ENCODE measurements around the gene RIGI.
"Not testable (repeated sequence)": the region's sequence is repeated elsewhere in the genome, so short reads cannot be mapped to it uniquely, and the experiment has no call there.

Gene RIGI

DNA sequence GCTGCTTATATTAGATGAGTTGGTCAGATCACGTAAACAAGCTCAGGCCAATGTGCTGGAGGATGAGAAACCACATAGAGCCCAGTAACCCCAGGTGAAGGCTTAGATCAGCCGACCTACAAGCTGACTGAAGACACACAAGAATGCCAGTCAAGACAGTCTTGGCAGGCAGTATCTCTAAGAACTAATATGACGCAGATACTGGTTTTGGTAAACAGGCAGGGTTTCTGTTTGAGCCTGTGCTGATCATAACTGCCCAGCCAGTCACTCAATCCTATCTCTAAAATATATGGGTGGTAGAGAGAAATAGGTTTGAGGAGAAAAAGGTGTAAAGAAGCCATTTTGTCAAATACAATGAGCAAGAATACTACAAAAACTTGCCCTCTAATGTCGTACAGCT is 7.8 kb upstream of the RIGI start:
- in situ Hi-C loops (cut with MboI; ENCODE audit: low sequenced_read_pairs), result no loop called here

DNA sequence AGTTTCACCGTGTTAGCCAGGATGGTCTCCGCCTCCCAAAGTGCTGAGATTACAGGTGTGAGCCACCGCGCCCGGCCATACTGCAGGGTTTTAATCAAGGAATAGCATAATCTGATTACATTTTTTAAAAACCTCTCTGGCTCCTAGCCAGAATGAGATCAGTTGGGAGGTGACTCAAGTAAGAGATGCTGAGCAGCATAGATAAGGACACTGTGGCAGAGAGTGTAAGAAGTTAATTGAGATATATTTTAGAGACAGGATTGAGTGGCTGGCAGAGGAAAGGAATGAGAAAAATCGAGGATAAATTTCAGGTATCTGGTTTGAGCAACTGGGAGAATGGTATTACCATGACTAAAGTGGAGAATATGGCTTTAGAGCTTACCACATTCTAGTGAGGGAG is 7.3 kb upstream of the RIGI start:
- in situ Hi-C loops (cut with MboI; ENCODE audit: low sequenced_read_pairs), result no loop called here

DNA sequence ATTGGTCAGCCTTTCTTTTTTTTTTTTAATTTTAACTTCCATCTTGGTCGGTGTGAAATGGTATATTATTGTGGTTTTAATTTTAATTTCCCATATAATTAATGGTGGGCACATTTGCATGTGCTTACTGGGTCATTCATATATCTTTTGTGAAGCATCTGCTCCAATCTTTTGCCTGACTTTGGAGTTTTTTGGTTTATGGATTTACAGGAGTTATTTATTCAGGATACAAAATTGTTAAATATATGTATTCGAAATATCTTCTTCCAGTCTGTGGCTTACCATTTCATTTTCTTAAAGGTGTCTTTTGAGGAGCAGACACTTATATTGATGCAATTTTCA is 682 bp upstream of the RIGI start:
- in situ Hi-C loops (cut with MboI; ENCODE audit: low sequenced_read_pairs), result no loop called here

DNA sequence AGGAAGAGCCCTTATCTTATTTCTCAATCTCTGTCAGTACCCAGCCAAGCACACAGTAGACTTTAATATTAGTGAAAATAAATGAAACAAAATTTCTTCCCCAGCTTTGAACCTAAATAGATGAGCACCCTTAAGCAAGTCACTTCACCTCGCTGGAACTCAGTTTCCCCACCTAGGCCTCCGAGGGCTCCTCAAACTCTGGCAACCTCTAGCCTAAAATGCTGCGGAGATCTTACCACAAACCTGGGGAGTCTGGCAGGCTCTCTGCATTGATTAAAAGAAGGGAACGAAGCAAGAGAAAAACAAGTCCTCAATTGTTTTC is 326 bp downstream of the RIGI start:
- in situ Hi-C loops (cut with MboI; ENCODE audit: low sequenced_read_pairs), result no loop called here

DNA sequence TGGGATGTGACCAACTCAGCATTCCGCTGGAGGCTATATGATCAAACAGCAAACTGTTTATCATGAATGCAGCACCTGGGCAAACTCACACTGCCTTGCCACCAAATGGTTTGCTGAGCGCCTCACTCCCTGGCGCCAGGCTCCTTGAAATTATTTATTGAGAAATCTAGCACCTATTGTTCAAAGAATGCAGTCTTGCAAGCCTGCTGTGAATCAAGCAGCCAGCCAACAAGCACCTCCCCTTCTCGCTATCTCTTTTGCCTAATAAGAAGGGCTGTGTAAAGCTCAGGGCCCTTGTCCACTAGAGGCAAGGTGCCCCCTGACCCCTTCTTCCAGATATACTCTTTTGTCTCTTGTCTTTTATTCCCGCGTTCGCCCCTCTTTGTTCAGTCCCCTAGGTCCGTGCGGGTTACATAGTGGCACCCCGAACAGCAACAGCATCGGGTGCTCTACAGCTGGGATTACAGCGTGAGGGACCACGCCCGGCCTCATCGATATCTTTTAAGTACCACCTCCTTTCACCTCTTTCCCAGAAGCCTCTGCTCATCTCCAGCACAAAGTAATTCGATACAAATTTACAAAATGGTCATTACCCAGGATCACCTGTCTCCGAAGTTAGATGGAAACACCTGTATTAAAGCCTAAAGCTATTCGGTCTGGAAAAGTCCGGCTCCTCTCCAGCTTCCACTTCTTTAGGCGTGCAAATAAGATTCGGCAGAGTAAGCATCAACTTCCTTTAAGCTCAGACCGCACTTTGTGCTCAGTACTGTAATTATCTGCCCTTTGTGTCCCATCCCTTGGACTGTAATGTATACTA is 896 bp downstream of the RIGI start:
- in situ Hi-C loops (cut with MboI; ENCODE audit: low sequenced_read_pairs), result no loop called here

DNA sequence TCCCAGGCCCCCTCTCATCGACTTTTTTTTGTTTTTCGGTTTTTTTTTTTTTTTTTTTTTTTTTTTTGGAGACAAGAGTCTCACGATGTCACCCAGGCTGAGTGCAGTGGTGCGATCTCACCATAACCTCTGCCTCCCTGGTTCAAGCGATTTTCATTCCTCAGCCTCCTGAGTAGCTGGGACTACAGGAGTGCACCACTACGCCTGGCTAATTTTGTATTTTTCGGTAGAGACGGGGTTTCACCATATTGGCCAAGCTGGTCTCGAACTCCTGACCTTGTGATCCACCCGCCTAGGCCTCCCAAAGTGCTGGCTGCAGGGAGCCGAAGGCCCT is 1.5 kb downstream of the RIGI start:
- in situ Hi-C loops (cut with MboI; ENCODE audit: low sequenced_read_pairs), result not testable (repeated sequence)

DNA sequence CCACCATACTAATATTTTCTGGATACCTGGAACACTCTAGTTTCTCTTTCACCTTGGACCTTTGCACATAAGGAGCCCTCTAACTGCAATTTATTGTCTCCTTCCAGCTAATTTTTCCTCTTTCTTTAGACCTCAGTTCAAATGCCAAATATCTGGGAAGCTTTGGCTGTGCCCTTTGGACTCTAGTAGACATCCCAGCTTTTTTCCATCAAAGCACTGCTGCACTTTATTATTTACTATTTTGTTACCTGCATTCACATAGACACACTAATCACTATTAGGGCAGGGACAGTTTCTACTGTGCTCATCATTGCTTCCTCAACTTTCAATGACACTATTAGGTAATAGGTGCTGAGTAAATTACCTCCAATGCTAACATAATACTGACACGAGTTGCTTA is 2.1 kb downstream of the RIGI start:
- in situ Hi-C loops (cut with MboI; ENCODE audit: low sequenced_read_pairs), result no loop called here

DNA sequence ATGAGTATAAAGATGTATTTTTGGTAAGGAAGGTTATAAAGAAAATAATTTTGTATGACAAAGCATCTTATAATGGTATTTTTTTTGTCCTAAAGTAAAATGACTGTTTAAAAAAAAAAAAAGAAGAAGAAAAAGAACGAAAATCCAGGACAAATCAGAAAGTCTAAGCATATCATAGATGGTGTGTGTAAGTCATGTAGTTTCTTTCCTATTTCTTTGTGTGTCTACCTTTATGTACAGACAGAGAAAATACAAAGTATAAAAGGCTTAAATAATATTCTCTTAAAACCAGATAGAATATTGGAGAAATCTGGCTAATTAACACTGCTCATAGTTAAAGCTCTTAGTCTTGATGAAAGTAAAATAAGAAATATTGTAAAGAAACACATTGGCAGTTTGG is 7.7 kb downstream of the RIGI start:
- in situ Hi-C loops (cut with MboI; ENCODE audit: low sequenced_read_pairs), result no loop called here

DNA sequence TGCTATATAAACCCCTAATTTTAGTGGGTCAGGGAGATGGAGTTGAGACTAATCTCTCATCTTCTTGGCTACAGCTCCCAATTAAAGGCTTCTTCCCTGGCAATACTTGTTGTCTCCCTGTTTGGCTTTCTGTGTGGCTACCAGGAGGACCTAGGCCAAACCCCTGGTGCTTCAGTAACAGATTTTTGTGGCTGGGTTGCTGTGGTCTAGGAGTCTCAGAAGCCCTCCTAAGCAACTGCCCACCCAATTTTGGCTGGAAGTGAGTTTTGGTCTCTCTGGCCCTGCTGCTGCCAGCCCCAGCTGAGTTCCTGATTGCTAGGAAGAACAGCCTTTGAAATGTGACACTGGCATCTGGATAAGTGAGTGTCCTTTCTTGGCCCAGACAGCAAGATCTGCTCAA is 9.8 kb downstream of the RIGI start:
- in situ Hi-C loops (cut with MboI; ENCODE audit: low sequenced_read_pairs), result no loop called here

DNA sequence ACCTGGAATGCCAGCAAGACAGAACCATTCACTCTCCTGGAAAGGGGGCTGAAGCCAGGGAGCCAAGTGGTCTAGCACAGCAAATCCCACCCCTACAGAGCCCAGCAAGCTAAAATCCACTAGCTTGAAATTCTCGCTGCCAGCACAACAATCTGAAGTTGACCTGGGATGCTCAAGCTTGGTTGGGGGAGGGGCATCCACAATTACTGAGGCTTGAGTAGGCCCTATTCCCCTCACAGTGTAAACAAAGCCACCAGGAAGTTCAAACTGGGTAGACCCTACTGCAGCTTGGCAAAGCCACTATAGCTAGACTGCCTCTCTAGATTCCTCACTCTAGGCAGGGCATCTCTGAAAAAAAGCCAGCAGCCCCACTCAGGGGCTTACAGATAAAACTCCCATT is 17.3 kb downstream of the RIGI start:
- in situ Hi-C loops (cut with MboI; ENCODE audit: low sequenced_read_pairs), result no loop called here

DNA sequence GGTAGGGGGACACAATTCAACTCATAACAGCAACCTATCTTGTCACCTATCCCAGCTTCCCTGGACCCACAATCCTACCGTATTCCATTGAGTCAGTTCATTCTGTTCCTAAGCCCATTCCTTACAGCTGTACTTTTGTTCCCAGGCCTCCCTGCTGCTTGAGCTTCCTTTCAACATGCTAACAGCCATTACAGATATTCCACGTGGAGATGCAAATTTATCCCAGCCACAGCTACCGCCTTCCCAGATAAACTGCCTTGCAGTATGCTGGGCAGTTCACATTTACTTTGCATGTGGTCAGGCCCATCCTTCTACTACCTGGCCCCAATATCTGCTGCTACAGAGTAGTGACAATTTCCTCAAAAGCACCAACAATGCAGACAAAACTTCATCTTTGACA is 23.0 kb downstream of the RIGI start:
- in situ Hi-C loops (cut with MboI; ENCODE audit: low sequenced_read_pairs), result no loop called here

DNA sequence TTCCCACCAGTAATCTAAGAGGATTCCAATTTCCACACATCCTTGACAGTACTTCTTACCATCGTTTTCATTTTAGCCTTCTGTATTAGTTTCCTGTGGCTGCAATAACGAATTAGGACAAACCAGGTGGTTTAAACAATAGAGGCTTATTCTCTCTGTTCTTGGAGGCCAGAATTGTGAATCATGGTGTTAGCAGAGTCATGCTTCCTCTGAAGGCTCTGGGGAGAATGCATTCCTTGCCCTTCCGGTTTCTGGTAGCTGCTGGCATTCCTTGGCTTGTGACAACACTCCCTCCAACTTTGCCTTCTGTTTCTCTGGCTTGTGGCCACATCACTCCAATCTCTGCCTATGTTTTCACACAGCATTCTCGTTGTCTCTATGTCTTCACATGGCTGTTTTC is 23.5 kb downstream of the RIGI start:
- in situ Hi-C loops (cut with MboI; ENCODE audit: low sequenced_read_pairs), result no loop called here

DNA sequence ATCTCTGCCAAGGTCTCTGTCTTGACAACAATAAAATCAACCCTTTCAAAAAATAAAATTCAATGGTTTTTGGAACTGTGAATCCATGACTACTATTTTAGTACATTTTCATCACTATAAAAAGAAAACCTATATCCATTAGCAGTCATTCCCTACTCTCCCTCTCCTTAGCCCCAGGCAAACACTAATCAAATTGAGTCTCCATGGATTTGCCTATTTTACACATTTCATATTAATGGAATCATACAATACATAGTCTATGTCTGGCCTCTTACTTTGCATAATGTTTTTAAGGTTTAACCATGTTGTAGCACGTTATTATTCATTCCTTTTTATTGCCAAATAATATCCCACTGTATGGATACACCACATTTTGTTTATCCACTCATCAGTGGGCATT is 24.1 kb downstream of the RIGI start:
- in situ Hi-C loops (cut with MboI; ENCODE audit: low sequenced_read_pairs), result no loop called here

DNA sequence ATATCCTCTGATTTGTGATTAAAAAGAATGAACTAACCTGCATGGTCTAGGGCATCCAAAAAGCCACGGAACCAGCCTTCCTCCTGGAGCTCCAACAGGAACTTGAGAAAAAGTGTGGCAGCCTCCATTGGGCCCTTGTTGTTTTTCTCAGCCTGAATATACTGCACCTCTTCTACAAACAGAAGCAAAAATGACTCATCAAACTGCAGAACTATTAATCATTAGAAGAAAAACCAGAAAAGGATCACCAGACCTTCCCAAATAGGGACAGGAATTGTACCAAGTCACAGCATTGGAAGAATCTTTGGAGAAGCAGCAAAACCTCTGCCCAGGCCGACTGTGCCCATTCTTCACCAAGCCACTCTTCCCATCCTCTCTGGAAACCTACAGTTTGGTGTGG is 25.2 kb downstream of the RIGI start:
- in situ Hi-C loops (cut with MboI; ENCODE audit: low sequenced_read_pairs), result no loop called here

DNA sequence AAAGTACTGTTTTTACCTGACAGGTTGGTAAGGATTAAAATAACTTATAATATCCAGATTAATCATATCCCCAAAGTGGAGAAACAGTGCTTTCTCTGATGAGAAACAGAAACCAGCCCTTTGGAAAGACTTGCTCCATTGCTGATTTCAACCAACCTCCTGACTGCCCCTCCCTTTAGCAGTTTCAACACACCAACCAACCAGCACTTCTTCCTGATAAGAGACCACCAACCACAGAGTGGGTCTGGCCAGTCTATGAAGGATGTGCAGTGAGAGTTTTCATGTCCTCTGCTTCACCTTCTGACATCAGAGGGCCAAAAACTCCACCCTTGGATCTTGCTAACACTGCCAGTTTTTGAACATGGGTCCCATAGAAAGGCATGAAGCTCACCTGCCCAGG is 28.1 kb downstream of the RIGI start:
- in situ Hi-C loops (cut with MboI; ENCODE audit: low sequenced_read_pairs), result no loop called here

DNA sequence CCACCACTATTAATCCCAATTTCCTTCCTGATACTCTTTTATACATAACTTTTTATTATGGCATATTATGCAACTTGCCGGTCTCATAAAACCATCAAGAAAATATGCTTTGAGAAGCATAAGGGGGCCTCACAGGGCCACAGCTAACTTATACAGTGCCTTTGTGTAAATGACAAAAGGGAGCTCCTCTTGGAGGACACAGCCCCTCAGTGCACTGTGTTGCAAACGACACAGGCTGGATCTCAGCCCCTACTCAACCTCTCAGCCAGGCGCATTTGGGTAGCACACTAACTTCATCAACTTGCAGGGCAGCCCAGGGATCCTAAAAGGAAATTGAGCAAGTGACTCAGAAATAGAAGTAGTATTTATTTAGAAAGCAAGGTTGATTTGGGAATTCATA is 35.4 kb downstream of the RIGI start:
- in situ Hi-C loops (cut with MboI; ENCODE audit: low sequenced_read_pairs), result no loop called here

DNA sequence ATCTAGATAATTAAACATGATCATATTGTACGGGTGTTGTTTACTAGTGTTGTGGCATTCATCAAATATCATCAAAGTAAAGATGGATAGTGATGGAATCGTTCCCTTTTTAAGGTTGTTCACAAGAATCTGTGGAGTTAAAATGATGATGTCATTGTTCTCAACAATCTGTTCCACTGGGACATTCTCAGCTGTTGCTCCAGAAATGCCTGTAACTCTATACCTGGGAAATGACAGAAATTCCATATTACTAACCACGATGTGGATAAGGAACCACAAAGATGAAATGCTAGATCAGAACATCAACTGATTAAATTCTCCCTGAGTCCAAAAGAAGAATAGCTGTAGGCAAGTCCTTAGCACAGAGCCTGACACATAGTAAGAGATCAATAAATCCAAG is 38.0 kb downstream of the RIGI start:
- in situ Hi-C loops (cut with MboI; ENCODE audit: low sequenced_read_pairs), result no loop called here

DNA sequence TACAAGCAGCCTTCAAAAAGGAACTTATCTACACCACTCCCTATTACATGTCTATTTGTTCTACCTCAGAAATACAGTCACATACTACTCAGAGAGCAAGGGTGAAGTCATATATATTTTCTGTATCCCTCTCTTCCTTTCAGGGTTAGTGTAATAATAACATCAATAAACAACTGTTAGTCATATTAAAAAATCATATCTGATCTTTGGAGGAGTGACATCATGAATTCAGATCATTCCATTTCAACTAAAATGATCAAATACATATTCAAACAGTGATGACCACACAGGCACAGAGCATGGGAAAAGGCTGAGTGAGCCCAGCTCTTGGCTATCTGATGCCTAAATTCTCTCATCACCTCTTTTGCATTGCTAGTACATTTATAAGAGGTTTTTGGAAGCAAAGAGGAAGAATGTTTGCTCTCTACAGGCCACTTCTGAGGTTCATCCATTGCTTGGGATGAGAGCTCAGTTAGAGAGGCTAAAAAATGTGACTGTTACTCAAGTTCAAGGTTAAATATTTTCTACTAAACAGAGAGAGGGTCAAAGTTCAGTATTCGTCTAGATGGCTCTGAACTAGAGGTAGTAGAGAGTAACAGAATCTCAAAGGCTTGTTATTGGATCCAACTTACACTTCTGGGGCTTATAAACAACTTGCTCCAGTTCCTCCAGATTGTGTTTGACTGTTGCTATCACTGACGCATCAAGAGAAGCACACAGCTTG is 39.0 kb downstream of the RIGI start:
- in situ Hi-C loops (cut with MboI; ENCODE audit: low sequenced_read_pairs), result no loop called here

DNA sequence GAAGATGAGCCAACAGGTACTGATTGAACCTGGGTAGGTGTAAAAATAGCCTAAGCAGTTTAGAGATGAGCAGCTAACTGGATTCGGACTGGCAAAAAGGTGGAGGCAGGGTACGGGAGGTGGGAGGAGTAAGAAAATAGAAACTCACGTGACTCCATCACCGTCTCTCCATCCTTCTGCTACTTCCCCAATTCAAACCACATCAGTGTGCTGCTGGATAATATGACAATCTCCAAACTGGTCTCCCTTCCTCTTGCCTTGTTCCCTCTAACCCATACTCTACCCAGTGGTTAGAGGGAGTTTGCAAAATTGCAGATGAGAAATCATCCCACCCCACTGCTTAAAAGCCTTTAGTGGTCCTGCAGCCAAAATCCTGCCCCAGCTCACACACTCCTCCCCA is 42.7 kb downstream of the RIGI start:
- in situ Hi-C loops (cut with MboI; ENCODE audit: low sequenced_read_pairs), result no loop called here

Measured in HL-60/S4 treated with phorbol 12-myristate 13-acetate at 8.2 ng/mL for 4 days and 3 days (cell line).